CMK (cell line): Measurements from ENCODE around the gene DOCK2.

Experiments
- DNase-seq: peaks from one replicate; pipeline ENCODE4 v3.0.0-alpha.2; 2010; ENCODE audit warnings: low read depth

Gene DOCK2

DNA sequence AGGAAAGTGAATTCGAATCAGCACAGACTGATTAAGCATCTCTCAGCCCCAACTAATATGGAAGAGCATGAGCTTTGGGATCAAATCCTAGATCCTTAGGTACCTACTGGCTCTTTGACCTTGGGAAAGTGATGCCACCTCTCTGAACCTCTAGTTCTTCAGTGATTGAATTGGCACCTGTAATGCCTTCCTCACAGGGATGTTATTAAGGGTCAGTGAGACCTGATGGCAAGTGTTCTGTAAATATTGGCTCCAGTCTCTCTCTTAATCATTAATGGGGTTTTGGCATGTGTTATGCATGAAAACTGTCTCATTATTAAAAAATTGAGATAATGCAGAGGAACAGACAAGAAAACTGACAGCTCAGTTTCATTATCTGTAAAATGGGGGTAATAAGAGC, 227.4 kb downstream of the DOCK2 start:
- DNase-seq, result no peak

DNA sequence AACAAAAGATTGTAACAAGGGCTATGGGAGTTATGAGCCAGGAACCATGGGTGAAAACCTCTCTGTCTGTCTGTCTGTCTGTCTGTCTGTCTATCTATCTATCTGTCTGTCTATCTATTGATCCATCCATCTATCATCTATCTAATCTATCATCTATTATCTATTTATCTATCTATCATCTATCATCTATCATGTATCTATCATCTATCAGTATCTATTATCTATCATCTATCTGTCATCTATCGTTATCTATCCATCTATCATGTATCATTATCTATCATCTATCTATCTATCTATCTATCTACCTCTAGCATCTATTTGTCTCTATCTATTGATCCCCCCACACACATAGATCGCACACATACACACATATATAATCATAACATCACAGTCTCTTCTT, 230.3 kb downstream of the DOCK2 start:
- no peak for DNase-seq

DNA sequence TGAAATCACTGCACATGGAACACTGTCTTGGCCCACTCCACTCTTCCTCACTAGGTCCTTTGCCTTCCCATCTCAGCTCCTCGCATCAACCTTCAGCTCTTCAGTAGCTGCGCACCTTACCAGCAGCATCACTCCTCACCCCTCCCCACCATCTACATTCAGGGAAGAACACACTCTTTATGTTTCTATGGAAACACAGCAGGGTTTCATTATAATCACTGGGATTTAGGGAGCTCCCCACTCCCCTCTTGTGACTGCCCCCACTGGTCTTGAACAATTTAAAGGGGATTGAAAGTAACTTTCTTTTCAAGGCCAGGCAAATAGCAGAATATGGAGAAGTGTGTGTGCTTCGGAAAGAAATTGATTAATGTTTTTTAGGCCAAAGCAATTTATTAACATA, 232.0 kb downstream of the DOCK2 start:
- no peak for DNase-seq

DNA sequence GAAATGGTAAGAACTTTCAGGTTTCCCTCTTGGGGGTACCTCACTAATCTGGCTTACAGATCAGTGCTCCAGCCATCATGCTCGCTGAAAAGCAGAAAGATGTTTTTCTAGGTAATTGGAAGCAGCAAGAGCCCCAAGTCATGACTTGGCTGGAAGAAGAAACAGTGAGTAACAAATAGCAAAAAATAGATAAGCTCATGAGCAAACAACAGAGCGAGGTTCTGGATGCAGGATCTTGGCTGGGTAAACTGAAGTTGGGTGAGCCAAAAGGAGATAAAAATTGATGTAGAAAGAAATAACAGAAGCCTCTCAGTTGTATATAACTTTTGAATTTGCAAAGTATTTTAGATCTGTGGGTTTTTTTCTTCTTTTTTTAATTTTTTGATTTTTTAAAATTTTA, 233.1 kb downstream of the DOCK2 start:
- DNase-seq, result no peak

DNA sequence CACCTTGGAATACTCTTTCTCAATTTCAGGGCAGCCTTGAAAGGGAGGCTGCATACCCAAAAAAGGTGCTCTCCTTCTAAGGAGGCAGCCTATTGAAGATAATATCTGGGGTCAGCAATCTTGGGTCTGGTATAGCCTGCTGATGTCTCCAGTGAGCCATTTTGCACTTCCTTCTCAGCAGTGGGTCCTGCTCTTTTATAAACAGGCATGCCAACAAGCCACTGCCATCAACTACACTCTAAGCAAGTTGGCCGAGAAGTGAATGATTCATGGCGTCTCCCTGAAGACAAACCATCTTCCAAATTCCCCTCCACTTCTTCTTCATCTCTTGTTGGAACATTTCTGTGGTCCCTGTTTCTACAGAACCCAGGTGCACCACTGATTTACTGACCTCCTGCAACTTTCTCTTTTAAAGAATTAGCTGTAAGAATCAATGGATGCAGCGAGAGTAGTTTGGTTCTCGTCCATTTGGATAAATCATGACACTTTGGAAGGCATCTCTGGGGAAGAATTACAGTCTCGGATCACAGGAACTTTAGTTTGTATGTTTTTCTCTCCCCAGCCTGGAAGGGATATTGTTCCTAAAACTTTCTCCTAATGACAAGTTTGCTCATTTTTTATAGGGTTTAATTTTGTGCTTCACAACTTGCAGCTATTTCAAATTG, 234.9 kb downstream of the DOCK2 start:
- DNase-seq, result no peak

DNA sequence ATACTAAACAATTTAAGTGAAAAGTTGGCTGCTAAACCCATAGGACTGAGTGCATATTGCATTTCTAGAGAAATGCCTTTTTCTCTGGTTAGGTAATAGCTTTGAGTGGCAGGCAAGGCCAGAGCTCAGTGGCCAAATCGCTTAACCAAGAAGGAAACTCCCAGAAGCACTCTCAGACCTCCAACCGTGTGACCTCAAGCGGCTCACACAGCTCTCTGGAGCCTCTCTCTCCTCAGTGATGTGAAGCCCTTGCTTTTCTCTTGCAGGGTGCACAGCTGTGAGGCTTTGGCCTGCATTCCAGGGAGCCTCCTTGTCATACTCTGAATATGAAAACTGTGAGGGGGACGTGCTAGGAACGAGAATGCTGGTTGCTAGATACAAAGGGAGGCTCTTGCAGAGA, 236.6 kb downstream of the DOCK2 start:
- DNase-seq, result no peak

DNA sequence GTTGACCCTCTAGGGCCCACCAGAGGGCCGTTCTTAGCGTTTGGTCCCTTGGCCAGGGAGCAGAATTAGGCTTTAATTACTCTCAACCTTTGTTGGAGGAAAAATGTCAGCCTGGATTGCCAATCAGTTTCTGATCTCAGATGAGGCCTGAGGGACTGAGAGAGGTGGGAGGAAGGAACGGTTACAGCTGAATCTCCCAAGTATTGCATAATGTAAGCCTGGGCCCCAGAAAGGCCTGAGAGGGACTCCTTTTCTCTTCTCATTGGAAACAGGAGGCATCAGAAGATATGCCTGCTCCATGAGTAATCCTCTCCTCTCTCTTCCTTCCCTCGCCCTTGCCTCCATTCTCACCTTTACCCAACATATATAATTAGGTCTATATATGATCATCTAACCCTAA, 237.5 kb downstream of the DOCK2 start:
- no peak for DNase-seq

DNA sequence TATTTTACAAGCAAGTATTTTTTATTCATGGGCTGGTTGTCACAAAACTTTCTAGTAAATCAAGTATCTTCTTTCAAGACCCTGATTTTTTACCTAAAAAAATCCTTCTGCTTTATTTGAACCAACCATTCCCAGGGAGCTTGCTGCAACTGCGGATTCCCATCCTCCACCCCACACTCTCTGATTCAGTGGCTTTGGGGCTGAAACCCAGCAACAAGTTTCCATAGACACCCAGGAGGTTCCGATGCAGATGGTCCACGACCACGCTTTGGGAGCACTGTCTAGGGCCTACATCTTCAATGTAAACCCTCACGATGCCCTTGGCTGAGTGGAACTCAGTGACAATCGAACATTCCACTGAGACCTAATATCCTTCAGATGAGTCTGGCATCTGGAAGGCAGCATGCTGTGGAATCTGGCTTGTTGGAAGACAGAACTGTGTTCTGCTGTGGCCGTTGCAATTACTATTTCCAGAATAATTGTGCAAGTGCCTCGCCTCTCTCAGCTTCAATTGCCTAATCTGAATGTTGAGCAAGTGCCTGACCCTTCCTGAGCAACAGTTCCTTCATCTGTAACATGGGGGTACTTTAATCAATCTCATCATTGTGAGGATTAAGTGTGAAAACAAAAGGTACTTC, 238.1 kb downstream of the DOCK2 start:
- no peak for DNase-seq

DNA sequence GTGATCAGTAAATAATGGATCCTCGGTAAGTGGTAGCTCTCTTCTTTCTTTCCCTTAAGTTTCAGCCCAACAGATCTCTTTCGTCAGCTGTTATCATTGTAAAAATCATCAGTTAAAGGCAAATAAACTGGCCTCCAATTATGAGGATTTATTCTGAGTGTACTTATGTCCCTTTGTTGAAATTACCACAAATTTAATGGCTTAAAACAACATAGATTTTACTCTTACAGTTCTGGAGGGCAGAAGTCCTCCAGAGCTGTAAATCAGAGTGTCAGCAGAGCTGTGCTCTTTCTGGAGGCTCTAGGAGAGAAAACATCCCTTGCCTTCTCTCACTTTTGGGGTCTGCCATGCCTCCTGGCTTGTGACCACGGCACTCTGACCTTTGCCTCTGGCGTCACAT, 238.7 kb downstream of the DOCK2 start:
- no peak for DNase-seq

DNA sequence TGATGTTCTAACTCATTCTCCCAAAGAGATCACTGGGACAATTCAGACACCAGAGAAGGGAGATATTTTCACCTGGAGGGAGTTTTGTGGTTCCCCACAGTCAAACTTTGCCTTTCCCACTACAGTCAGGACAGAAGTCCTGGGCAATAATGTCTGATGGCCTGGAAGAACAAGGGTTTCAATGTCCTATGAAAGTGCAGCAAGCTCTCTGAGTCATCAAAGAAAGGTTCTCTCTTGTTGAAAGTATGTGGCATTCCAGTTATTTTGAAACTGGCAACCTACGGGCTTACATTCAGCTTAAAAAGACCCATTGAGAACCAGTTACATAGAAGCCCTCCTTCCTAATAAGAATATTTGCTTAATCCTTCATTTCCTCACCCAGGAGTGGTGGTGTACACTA, 239.3 kb downstream of the DOCK2 start:
- no peak for DNase-seq

DNA sequence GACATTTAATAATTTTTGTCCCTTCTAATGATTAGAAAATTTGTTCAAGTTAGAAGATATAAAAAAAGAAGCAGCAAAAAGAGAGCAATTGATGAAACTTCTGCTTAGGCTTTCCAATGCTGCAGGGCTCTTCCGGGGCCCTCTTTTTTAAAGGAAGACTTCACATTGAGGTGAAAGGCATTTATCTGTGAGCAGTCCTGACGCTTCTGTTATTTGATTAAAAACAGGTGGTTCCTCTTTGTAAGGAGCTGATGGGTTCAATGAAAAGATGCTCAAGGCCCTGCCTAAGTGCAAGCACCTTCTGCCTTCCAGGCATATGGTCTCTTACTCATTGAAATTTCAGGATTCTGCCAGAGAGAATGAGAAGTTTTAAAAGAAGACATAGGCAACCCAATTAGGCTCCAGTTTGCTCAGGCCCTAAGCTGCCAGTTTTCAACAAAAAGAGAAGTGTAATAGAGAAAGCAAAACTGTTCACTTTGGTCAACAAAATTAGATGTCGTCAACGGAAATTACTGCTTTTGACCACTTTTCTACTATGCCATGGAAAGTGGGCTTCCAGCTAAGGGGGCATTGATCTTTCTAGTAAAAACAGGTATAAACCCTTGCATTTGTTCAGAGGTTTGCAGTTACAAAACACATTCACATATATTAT, 243.1 kb downstream of the DOCK2 start:
- DNase-seq, result no peak

DNA sequence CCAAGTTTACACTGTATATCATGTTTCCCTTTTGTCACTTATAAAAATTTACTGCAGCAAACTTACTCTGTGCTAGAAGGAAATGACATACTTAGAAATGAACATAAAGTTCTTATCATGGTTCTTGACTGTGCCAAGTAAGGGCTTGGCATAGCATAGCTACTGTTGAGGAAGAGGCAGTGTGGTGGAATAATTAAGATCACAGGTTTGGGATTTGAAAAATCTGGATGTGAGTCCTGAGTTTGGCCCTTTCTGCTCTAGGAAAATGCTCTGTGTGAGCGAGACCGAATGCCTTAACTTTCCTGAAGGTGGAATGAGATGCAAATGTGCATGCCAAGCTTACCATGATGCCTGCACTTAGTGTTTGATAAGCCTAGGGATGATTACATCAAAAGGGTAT, 243.7 kb downstream of the DOCK2 start:
- no peak for DNase-seq

DNA sequence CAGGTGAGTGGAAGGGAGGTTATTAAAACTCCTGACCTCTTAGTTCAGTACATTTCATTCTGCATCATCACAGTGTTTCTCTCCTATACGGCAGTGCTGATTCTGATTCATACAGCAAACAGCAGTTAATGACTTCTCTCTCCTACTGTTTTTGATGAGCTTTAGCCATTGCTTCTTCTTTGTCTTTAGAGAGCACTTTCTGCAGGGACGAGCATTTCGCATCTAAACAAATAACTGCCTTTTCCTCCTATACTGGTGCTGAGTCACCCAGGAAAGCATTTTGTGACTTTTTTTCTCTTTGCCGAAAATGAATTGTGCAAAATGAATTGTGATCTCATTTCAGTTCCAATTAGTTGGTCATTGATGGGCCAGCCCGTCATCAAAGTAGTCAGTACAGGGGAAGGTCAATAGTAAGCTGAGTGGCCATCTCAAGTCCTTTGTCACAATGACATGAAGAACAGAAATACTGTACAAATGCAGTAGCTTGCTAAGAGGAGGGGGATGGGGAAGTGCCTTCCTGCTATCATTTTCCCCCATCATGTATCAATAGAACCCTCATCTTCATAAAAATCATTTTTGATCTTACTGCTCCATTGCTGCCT, 244.7 kb downstream of the DOCK2 start:
- no peak for DNase-seq

DNA sequence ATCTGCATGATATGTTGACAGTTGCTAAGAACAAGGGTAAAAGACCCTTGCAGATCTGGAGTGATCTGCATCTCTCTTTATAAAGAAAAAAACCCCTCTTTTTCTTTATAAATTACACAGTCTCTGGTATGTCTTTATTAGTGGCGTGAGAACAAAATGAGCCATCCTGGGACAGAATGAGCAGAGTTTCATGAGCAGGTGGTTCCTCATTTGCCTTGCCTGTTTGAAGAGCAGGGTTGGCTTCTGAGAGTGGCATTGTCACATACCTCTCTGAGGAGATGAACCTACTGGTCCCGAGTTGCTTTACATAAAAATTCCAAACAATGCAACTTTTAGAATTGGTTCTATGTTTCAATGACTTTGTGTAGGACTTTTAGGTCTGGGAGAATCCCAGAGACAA, 249.0 kb downstream of the DOCK2 start:
- DNase-seq, result no peak

DNA sequence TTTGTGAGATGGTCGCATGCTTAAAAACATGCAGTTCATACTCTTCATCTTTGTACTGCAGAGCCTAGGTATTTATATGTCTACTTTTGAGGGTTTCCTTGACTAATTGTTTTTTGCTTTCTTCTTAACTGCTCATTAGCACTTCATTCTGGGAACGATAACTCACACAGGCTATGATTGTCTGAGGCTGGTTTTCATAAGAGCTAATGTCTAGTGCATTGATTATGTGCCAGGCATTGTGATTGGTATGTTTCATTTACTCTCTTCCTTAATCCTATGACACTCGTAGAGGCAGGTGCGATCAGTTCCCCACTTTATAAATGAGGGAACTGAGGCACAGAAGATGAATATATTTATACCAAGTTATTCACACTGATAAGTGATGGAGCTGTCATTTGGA, 249.6 kb downstream of the DOCK2 start:
- no peak for DNase-seq

DNA sequence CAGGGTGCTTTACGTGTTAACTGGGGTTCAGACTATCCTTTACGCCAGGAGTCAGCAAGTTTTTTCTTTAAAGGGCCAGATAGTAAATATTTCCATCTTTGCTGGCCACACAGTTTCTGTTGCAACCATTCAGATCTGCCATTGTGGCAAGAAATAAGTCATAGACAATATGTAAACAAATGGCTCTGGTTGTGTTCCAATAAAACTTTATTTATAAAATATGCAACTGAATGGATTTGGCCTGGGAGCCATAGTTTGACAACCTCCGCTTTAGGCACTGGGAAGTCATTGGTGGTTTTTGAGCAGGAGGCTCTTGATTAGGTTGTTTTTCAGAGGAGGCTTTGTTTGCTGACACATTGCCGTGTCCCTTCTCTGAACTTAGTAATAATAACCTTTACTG, 252.5 kb downstream of the DOCK2 start:
- DNase-seq, result no peak

DNA sequence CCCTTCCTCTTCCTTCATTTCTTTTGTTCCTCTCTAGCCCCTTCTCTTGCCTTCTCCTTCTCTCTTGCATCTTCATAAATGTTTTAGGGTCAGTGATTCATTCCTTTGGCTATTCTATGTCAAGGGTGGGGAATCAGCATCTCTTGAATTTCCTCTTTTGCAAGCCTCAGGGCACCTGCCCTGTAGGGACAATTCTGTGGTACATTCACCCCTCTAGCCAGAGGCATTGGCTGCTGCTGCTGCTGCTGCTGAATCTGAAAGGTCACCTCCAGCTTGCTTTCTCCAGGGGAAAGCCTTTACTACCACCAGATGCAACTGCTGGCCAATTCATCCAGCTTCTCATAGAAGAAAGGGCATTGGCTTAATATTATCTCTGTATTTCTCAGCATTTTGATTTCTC, 255.9 kb downstream of the DOCK2 start:
- no peak for DNase-seq

DNA sequence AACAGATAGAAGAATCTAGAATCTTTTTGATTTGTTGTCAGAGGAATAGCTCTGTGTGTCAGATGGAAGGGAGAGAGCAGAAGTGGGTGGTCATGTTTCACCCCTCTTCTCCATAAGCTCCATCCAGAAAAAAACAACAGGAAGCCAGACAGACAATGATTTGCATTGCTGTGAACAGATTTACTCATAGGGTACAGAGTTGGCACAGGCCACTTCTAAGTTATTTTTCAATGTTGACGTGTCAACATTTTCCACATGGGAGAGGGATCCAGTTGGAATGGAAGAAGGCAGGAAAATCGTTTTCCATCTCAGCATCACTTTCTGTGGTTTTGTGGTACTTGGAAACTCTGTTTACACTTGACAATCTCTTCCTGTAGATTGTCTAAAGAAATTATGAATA, 256.5 kb downstream of the DOCK2 start:
- no peak for DNase-seq

DNA sequence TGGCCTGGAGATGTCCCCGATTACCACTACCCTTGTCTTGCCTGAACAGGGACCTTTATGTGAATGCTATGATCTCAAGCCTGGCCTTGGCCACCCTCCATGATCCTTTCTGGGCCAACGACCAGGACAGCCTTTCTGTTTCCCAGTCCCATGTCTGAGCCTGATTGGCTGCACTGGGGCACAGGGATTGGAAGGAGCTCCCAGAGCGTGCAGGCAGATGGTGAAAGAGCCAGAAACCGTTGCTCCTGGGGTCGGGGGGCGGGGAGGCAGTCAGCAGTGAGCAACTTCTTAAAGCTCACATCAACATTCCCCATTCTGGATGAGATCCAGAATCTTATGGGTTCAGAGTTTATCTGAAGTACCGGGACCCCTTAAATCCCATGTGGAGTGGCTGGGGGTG, 258.9 kb downstream of the DOCK2 start:
- DNase-seq, result no peak

DNA sequence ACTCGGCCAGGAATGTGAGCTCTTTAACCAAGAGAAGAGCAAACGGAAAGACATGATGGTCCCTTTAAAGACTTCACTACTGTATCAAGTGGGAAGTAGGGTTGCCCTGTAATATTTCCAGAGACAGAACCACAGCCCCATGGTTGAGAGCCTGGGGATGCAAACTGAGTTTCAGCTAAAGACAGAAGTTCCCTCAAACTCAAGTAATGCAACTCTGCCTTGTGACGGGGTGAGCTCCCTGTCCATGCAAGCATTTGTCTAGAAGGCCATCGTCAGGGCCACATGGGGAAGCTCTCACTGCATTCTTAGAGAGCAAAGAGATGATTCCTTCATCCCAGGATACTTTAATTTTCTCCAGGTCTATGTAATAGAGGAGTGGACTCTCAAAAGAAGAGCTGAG, 260.4 kb downstream of the DOCK2 start:
- no peak for DNase-seq

DNA sequence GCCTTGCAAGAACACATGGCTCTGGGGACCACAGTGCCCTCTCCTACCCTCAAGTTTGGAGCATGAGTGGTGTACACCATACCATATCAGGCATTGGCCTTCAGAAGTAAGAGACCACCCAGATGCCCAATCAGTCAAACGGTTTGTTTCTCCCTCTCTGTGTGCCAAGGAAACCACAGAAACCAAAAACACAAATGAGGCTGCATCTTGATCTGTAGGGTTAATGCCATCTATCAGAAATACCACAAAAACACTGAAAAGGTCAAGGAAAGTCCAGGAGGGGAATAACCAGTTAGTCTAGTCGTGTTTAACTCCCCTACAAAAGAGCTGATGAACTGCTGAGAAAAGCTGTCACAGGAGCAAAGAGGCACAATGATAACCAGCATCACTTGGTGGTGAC, 264.8 kb downstream of the DOCK2 start:
- DNase-seq, result no peak

DNA sequence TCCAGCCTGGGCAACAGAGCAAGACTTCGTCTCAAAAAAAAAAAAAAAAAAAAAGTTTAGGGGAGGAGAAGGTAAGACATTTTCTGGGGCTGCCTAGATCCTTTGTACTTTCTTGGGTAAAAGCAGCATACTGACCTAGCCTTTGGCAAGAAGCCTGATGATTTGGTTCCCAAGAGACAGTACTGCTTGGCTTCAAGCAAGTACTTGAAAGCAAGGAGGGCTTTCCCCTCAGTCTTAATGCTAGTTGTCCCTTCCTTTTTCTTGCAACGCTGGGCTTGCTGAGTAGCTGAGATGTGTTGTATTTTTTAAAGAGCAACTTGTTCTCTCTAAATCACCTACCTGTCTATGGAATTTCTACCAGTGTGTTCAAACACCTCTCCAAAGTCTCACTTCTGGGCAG, 267.0 kb downstream of the DOCK2 start:
- DNase-seq, result no peak

DNA sequence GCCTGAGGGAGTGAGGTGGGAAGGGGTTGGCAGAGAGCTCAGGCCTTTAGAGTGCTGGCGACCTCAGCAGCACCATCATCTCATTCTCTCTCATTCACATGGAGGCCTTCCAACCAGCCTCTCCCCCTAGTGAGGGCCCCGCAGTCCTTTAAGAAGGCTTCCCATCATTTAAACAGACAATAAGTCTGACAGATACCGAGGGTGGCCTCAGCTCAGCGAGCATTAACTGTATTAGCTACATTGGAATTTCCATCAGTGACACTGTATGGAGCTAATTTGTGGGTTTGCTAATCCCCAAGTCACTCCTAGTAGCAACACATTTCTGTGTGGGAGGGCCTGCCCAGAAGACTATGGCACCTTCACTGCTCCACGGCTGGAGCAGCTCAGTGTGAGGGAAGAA, 267.4 kb downstream of the DOCK2 start:
- no peak for DNase-seq
